Hematopoietic multipotent progenitor cell treated with erythropoietin and hydrocortisone succinate and interleukin-3 and kit ligand, for 17 days (in vitro differentiated cells): ENCODE data around the gene KRT73.
"Not testable (repeated sequence)": the region's sequence is repeated elsewhere in the genome, so short reads cannot be mapped to it uniquely, and the experiment has no call there.

Experiments
- DNase-seq: peaks from one replicate; pipeline ENCODE4 v3.0.0-alpha.2; 2015; ENCODE audit warnings: low spot score

KRT73 gene

GRCh38 chr12:52600475-52600874, 17.9 kb downstream of the KRT73 start:
- DNase-seq: no peak

- DNase-seq: no peak
Observed at GRCh38 chr12:52600071-52600470, 18.3 kb downstream of the KRT73 start.

GRCh38 chr12:52598966-52599365, 19.4 kb downstream of the KRT73 start:
- no peak for DNase-seq

- DNase-seq: not testable (repeated sequence)
Observed at GRCh38 chr12:52594237-52594636, 24.1 kb downstream of the KRT73 start.

GRCh38 chr12:52591521-52591920, 26.8 kb downstream of the KRT73 start:
- DNase-seq: no peak

DNA sequence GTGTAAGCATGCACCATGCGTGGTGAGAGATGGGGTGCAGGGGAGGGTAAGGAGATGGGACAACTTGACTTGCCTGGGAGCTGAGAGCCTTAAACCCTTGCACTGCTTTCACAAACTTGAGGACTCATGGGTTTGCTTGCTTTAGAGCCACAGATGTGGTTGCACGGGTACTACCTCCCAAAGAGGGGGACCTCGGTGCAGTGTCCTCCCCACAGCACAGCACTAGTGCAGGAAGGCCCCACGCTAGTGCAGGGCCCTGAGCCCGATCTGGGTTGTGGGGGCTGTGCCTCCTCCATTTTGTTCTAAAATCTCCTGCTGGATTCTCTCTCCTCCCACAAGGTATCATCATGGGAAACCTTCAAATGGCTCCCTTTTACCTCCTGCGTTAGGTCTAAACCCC, 28.3 kb downstream of the KRT73 start:
- no peak for DNase-seq

DNA sequence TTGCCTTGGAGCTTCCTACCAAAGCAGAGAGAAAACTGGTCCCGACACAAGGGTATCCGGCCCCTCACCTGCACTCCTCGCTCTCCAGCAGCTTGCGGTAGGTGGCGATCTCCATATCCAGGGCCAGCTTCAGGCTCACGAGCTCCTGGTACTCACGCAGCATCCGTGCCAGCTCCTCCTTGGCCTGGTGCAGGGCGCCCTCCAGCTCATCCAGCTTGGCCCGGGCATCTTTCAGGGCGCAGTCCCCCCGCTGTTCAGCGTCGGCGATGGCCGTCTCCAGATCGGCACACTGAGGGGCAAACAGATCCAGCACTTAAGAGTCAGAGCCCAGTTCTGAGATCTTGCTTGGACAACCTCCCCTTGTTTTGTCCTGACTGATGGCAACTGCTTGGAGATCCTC, 30.8 kb downstream of the KRT73 start:
- no peak for DNase-seq

DNA sequence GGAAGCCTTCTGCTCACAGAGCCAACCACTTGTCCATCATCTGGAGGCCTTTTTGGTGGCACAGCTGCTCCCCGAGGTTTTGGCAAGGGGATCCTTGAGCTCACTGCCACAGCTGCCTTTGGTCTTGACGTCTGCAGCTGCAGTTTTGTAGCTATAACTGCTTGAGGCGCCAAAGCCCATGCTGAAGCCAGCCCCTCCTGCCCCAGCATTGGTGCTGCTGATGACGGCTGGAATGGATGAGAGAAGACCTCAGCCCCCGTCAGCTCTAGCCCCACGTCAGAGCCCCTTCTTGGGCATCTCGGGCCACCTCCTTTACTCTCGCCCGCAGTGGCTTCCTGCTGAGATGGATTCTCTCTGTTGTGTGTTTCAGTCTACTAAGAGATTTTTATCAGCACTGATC, 32.4 kb downstream of the KRT73 start:
- DNase-seq: no peak

DNA sequence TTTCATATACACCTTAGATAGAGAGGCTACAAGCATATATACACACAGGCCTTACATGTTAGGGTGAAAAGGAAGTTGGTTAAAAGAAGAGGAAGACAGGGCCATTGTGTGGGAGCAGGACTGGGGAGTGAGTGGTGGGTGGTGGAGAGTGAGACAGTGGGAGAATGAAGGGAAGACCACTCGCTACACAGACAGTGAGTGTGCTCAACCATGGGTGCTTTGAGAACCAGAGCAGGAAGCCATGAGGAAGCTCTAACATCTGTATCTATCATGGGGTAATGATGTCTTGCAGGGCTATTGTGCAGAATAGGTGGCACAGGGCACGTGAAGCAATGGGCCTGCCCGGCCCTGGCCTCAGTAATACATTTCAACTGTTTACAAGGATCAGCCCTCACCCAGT, 33.3 kb downstream of the KRT73 start:
- DNase-seq: no peak

DNA sequence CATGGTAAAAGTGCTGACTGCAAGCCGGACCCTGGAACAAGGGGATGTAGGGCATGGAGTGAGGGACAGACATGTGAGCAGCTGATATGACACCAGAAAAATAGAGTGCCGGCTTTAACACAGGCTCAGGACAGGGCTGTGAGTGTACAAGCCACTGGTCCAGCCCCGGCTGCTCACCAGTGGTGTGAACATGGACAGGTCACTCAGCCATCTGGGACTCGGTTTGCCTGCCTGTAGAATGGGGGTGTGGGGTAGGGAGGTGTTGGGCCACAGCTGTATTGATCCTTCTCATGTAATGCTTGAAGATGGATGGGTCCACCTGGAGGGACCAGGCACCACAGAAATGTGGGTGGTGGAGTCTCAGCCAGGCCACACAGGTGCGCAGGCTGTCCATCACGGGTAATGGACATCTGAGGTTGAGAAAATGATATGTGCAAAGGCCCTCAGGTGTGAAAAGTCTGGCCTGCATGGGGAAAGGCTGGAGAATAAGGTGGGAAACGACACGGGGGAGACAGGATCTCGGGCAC, 34.1 kb downstream of the KRT73 start:
- no peak for DNase-seq

DNA sequence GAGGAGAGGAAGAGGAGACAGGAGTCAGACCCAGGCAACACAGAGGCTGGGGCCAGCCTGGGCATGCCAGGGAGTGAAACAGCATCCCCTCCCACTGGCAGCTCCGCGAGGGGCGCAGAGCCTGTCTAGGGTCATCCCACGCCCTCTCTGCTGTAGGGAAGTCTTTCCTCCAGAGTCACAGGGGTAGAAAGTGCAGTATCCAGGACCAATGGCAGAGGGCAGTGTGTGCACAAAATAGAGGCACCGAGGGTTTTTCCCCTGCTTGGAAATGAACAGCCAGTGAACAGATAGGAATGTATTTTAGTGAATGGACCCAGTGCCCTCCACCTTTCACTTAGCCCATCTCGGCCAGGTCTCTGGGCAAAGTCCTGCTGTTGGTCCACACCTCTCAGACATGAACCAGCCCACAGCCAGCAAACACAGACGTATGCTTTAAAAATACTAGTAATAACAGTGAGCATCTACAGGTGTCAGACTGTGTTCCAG, 35.3 kb downstream of the KRT73 start:
- DNase-seq: peak; percentile 77

DNA sequence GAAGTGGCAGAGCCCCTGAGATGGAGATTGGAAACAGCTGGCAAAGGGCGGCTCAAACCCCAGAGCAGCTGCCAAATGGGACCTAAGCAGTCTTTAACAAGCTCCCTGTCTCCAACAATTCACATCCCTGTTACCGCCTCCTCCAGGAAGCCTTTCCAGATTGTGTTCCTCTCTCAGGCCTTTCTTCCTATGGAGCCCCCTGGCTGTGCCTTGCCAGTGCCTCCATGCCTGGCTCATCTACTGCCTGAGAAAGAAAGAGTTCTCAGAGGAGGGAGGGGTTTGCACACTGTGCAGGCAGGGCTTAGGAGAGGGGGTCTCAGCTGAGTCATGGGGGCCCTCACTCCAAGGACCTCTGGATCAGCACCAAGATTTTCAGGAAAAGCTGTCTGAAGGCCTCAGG, 35.9 kb downstream of the KRT73 start:
- no peak for DNase-seq

DNA sequence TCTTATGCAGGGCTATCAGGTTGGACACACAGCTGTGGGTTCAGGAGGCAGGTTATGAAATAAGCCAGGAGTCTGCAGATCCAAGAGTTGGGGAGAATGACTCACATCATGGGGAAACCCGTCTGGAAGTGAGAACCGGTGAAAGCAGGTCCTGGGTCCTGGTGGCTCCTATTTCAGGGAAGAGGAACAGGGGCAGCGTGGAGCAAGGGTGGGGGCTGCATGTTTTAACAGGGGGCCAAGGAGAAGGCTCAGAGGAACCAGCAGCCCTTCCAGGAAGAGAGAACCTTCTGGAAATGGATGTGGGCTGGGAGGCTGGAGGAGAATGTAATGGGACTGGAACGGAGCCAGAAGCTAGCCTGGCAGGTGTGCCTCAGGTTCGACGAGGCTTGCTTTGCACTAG, 36.9 kb downstream of the KRT73 start:
- DNase-seq: no peak

- DNase-seq: no peak
Observed at GRCh38 chr12:52581066-52581465, 37.3 kb downstream of the KRT73 start.

GRCh38 chr12:52580496-52580895, 37.9 kb downstream of the KRT73 start:
- no peak for DNase-seq

DNA sequence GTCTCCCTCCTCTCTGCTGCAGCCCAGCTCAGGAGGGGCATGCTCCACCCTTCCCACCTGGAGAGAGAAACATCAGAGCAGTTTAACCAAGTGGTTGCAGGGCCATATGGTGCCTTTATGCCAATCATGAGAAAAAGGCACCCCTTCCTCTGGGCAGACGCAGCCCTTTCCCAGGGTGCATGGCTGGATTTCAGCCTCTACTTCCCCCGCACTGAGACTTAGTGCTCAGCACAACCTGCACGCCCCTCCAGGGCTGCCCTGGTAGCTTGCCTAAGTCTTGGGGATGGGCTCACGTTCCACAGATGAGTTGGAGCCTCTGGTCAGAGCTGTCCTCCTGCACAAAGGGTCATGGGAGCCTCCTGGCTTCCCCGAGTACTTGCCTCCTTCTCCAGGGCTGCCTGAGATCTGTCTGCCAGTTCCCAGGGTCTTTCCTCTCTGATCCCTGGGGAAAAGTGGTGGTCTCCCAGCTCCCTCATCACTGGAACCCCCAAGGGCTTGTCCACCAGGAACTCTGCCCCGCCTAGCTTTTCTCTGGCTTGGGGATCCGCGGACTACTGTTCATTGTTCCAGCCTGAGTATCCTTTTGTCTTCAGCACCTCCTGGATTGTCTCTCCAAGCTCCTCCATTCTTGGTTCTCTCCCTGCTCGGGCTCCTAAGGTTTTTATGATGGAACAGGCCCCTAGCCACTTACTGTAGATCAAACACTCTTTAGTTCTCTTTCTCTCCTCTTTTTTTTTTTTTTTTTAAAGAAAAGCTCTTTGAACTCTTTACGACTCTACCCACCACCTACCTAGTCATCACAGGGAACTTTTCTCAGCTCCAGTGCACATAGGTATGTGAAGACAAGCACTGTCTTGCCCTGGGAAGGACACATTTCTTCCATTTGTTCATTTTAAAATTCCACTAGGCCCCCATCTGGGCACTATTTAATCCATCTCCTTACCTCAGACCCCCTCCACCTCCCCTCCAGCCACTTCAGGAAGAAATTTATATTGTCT, 38.6 kb downstream of the KRT73 start:
- DNase-seq: no peak

DNA sequence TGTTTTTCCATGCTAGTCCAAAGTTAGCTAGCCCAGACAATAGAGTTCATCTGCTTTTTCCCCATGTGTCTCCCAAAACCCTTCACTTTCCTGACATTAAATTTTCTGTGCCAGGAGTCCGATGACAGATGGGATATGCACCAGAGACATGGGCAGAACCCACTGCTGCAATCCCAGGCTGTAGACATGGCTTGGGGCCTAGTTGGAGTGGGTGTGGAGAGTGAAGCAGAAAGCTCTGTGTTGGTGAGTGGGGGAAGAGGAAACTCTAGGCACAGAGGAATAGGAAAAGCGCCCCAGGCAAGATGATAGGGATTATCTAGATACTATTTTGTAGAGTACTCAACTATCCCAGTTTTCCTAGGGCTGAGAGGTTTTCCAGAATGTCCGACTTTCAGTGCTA, 39.9 kb downstream of the KRT73 start:
- no peak for DNase-seq

- DNase-seq: no peak
Observed at GRCh38 chr12:52577316-52577715, 41.0 kb downstream of the KRT73 start.

- DNase-seq: no peak
Observed at GRCh38 chr12:52575948-52576347, 42.4 kb downstream of the KRT73 start.

DNA sequence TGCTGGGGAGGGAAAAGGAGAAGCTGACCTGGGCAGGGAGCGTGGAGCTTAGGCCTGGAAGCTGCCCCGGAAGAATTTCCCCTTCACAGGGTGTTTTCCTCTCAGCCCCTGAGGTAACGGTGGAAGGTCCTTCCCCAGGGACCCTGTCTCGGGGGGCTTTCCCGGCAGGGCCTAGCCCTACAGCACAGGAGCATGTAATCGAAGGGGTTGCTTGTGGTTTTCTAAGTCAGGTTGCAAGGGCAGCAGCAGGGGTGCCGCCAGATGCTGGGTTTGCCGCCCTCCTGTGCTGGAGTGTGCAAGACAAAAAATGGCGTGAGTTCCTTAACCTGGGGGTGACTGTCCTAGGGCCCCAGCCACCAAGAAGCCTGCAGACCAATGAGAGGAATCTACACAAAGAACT, 43.1 kb downstream of the KRT73 start:
- no peak for DNase-seq

- DNase-seq: no peak
Observed at GRCh38 chr12:52573743-52574142, 44.6 kb downstream of the KRT73 start, which contains the start of gene KRT74. KRT74 (minus strand) TSS chr12:52573843; CDS start chr12:52573777, 66 bp downstream.

DNA sequence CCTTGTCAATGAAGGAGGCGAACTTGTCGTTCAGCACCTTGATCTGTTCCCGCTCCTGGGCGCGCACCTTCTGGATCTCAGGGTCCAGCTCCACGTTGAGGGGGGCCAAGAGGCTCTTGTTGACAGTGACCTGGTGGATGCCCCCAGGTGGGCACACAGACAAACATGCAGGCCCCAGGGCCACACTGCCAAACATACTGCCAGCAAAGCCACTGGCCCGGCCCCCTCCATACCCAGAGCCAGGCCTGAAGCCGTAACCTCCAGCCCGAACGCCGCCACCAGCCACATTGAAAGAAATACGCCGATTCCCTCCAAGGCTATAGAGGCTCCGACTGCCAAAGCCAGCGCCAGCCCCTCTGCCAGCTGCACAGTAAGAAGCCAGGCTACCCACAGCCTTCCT, 45.1 kb downstream of the KRT73 start:
- no peak for DNase-seq

DNA sequence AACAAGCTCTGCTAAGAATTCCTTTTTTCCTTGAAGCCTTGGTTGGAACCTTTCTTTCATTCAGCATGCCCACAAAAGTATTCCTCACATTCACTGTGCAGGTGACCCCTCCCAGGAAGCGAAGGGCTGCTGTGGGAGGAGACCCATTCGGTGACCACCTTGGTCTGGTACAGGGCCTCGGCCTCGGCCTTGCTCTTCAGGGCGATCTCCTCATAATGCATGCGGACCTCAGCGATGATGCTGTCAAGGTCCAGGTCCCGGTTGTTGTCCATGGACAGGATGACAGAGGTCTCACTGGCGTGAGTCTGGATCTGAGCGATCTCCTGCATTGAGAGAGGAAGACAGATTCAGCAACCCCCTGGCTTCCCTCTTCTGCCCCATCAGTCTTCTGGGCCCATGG, 47.8 kb downstream of the KRT73 start:
- DNase-seq: no peak
